ENCODE results near the gene PHF12.

GRCh38 chr17:28968231-28968913, 17.1 kb upstream of the PHF12 start:
- TF ChIP-seq, protein P1, sequence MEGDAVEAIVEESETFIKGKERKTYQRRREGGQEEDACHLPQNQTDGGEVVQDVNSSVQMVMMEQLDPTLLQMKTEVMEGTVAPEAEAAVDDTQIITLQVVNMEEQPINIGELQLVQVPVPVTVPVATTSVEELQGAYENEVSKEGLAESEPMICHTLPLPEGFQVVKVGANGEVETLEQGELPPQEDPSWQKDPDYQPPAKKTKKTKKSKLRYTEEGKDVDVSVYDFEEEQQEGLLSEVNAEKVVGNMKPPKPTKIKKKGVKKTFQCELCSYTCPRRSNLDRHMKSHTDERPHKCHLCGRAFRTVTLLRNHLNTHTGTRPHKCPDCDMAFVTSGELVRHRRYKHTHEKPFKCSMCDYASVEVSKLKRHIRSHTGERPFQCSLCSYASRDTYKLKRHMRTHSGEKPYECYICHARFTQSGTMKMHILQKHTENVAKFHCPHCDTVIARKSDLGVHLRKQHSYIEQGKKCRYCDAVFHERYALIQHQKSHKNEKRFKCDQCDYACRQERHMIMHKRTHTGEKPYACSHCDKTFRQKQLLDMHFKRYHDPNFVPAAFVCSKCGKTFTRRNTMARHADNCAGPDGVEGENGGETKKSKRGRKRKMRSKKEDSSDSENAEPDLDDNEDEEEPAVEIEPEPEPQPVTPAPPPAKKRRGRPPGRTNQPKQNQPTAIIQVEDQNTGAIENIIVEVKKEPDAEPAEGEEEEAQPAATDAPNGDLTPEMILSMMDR (CRISPR knock-in tag; IDR thresholded peaks at IDR 0.05): no peak
- TF ChIP-seq POLR2AphosphoS5 (IDR thresholded peaks at IDR 0.05; ENCODE audit: low read depth, low read length) (no peak), ZNF207 (IDR thresholded peaks at IDR 0.05; ENCODE audit: borderline replicate concordance) (no peak), ZNF318 (CRISPR knock-in tag; IDR thresholded peaks at IDR 0.05) (no peak), ZNF333 (CRISPR knock-in tag; IDR thresholded peaks at IDR 0.05; ENCODE audit: borderline replicate concordance) (no peak), RBM39 (IDR thresholded peaks at IDR 0.05; ENCODE audit: low read depth, low read length, poor library complexity, severe bottlenecking) (no peak)
- TF ChIP-seq, protein P2, sequence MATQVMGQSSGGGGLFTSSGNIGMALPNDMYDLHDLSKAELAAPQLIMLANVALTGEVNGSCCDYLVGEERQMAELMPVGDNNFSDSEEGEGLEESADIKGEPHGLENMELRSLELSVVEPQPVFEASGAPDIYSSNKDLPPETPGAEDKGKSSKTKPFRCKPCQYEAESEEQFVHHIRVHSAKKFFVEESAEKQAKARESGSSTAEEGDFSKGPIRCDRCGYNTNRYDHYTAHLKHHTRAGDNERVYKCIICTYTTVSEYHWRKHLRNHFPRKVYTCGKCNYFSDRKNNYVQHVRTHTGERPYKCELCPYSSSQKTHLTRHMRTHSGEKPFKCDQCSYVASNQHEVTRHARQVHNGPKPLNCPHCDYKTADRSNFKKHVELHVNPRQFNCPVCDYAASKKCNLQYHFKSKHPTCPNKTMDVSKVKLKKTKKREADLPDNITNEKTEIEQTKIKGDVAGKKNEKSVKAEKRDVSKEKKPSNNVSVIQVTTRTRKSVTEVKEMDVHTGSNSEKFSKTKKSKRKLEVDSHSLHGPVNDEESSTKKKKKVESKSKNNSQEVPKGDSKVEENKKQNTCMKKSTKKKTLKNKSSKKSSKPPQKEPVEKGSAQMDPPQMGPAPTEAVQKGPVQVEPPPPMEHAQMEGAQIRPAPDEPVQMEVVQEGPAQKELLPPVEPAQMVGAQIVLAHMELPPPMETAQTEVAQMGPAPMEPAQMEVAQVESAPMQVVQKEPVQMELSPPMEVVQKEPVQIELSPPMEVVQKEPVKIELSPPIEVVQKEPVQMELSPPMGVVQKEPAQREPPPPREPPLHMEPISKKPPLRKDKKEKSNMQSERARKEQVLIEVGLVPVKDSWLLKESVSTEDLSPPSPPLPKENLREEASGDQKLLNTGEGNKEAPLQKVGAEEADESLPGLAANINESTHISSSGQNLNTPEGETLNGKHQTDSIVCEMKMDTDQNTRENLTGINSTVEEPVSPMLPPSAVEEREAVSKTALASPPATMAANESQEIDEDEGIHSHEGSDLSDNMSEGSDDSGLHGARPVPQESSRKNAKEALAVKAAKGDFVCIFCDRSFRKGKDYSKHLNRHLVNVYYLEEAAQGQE (IDR thresholded peaks at IDR 0.05; ENCODE audit: borderline replicate concordance in 1 of 2, low read depth in 1 of 2, low read length in 2 of 2): no peak
- TF ChIP-seq, protein P3, sequence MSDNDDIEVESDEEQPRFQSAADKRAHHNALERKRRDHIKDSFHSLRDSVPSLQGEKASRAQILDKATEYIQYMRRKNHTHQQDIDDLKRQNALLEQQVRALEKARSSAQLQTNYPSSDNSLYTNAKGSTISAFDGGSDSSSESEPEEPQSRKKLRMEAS (IDR thresholded peaks at IDR 0.05): no peak
